Measurements from ENCODE around the gene IL21R. TPM values are rescaled to one million over a fixed set of nuclear protein-coding genes. Genes with fewer than 3 reads are reported as not detected.

The IL21R gene
- total and polyA plus RNA-seq, 2 donors (not counting 3 experiments of a cell fraction or from before 2014, with no cell fraction given), result 0.03 TPM; not detected in 1

DNA sequence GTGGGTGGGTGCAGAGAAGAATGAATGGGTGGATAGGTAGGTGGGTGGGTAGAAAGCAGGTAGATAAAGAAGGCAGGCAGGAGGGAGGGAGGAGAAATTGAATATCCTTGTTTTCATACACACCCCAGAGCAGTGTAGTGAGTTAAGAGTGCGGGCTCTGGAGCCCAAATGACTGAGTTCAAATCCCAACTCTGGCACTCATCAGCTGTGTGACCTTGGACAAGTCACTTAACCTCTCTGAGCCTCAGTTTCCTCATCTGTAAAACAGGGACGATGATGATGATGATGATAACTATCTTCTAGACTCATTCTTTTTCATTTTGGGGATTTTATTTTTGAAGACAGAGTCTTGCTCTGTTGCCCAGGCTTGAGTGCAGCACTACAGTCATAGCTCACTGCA, 2.0 kb upstream of the IL21R start:
- intact Hi-C loops (cut with micrococcal nuclease), result no loop called here
- no TSS peak for BruUV-seq (replicated peaks)
- POLR2A ChIA-PET, result no interaction called here

More for the DNA sequence above, 2.0 kb upstream of the IL21R start:
- Histone ChIP-seq H3K36me3 (ENCODE audit: control insufficient read depth in 2 of 2, extremely low read depth in 1 of 2, insufficient read depth in 2 of 2, low read length in 2 of 2) (no peaks in the 10 kb centered on the region), H3K27ac (ENCODE audit: insufficient read depth, low read depth, low read length) (no peak overlapping the region), H2AFZ (ENCODE audit: low read depth, low read length) (no peak overlapping the region), H3K4me1 (ENCODE audit: control insufficient read depth, extremely low read depth, insufficient read depth, low read length) (no peaks in the 10 kb centered on the region), H3K9me1 (replicated peaks; ENCODE audit: control insufficient read depth, extremely low read depth, insufficient read depth, low read length) (no peaks in the 10 kb centered on the region), H3K4me3 (replicated peaks in 1 of 3; ENCODE audit: insufficient read depth in 1 of 3, low read depth in 1 of 3, low read length in 3 of 3) (no peak overlapping the region), H3K9ac (replicated peaks; ENCODE audit: extremely low read depth, insufficient read depth, low read length) (no peak overlapping the region), H3K79me2 (ENCODE audit: control insufficient read depth, insufficient read depth, low read length) (no peaks in the 10 kb centered on the region), H3K4me2 (ENCODE audit: insufficient read depth, low read length) (no peak overlapping the region), H3K27me3 (ENCODE audit: control insufficient read depth in 2 of 2, insufficient read depth in 2 of 2, low read length in 2 of 2) (no peaks in the 10 kb centered on the region), H3K9me3 (replicated peaks; ENCODE audit: control insufficient read depth, insufficient read depth, low read length) (no peaks in the 10 kb centered on the region), H4K20me1 (replicated peaks; ENCODE audit: control insufficient read depth, extremely low read depth, insufficient read depth, low read length) (no peaks in the 10 kb centered on the region)
- dilution Hi-C loops (cut with MboI; ENCODE audit: extremely low pct_ligation_motif_present, low sequenced_read_pairs), result no loop called here
- FAIRE-seq, result no peak
- no peak for DNase-seq (ENCODE audit: low read depth, low spot score)
- TF ChIP-seq, protein P1, sequence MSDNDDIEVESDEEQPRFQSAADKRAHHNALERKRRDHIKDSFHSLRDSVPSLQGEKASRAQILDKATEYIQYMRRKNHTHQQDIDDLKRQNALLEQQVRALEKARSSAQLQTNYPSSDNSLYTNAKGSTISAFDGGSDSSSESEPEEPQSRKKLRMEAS (IDR thresholded peaks at IDR 0.05; ENCODE audit: insufficient read depth, insufficient read length), result no peak
- TF ChIP-seq, protein P2, sequence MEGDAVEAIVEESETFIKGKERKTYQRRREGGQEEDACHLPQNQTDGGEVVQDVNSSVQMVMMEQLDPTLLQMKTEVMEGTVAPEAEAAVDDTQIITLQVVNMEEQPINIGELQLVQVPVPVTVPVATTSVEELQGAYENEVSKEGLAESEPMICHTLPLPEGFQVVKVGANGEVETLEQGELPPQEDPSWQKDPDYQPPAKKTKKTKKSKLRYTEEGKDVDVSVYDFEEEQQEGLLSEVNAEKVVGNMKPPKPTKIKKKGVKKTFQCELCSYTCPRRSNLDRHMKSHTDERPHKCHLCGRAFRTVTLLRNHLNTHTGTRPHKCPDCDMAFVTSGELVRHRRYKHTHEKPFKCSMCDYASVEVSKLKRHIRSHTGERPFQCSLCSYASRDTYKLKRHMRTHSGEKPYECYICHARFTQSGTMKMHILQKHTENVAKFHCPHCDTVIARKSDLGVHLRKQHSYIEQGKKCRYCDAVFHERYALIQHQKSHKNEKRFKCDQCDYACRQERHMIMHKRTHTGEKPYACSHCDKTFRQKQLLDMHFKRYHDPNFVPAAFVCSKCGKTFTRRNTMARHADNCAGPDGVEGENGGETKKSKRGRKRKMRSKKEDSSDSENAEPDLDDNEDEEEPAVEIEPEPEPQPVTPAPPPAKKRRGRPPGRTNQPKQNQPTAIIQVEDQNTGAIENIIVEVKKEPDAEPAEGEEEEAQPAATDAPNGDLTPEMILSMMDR (IDR thresholded peaks at IDR 0.05; ENCODE audit: extremely low read depth in 1 of 2, insufficient read depth in 1 of 2, low read depth in 1 of 2, low read length in 2 of 2), result no peak
- no peak for TF ChIP-seq POLR2A (IDR thresholded peaks at IDR 0.05; ENCODE audit: low read depth, low read length)
- TF ChIP-seq EZH2 (IDR thresholded peaks at IDR 0.05; ENCODE audit: borderline replicate concordance, low read depth, low read length, severe bottlenecking), result no peak
- no peak for TF ChIP-seq GATA2 (IDR thresholded peaks at IDR 0.05; ENCODE audit: insufficient read depth, insufficient read length, low read depth, low read length)
- TF ChIP-seq POLR2AphosphoS5 (IDR thresholded peaks at IDR 0.05; ENCODE audit: insufficient read depth, low read depth, low read length), result no peak
- no peak for TF ChIP-seq MYC (IDR thresholded peaks at IDR 0.05; ENCODE audit: low read depth, low read length)
- CTCF ChIA-PET, result interaction anchor here (1.2 to 1.4 kb wide), 2 partner anchors 12 to 290 kb away, joined by 3 read pairs; no protein-coding TSS in a partner anchor
